Stimulated activated CD4-positive, alpha-beta T cell treated with anti-CD3 and anti-CD28 coated beads, Interleukin-12 subunit alpha, Interleukin-12 subunit beta, amount 100 ng/mL, for 24 hours (primary cell): ENCODE data around the gene NTM.
"Not testable (repeated sequence)": the region's sequence is repeated elsewhere in the genome, so short reads cannot be mapped to it uniquely, and the experiment has no call there.

Experiments
- DNase-seq, 2 experiments: peaks; one replicate each; pipeline ENCODE4 v3.0.0-alpha.2; 2020; ENCODE audit warnings: low read depth in 2 of 2

Gene NTM

GRCh38 chr11:131893988-131894387 is 523.6 kb downstream of the NTM start:
- DNase-seq: no peak

DNA sequence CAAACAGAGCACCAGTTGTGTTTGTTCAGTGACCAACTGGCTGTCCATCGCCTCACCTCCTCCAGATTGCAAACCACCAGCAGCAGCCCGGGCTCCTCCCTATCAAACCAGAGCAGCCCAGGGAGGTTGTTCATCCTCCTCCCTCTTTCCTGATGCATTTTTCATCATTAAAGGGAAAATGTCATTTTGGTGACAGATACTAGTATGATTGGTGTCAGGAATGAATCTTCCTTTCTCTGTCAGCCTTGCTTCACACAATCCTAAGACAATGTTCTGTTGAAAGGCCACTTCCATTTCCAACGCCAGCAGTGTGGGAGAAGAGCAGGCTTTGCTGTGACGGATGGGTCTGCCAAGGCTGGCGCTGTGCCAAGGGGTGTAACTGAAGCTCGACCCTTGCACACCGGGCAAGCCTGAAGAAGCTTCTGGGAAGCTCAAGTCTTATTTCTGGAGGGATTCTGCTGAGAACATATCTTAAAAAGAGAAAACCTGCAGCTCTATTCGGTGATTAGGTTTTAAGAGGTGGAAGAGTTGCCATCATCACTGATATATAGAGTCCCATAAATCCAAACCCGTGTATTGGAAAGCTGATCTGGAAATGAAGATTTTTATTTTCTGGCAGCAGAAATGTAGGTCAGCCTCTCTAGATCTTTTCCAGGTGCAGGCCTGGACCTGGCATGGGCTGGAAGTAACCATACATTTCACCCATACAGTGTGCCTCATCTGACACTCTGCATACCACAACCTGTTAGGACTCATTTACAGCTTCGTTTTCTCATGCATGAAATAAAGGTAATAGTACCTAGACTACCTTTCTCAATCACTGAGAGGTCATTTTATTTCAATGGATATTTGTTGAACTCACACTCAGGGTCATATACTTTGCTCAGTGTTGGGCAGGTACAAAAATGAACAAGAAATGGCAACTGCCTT is 524.5 kb downstream of the NTM start:
- no peak for DNase-seq

GRCh38 chr11:131895865-131896264 is 525.5 kb downstream of the NTM start:
- no peak for DNase-seq

GRCh38 chr11:131896978-131897615 is 526.7 kb downstream of the NTM start:
- no peak for DNase-seq

- DNase-seq: no peak
Observed at GRCh38 chr11:131897956-131898355, 527.5 kb downstream of the NTM start.

DNA sequence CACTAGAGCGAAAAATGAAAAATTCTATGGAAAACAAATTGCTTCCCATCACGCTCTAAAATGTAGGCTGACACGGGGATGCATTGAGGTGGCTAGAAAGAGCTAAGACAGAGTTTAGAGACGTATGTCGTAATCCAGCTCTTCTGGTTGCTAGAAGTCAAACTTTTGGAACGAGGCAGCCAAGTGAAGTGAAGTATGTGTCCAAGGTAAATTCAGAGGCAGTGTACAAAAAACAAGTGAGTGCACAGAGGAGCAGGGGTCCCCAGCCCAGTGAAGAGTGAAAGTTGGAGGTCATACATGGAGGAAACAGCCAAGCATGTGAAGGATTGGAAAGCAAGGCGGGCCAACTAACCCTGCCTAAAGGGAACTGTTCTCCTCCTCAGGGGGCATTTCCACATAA is 528.5 kb downstream of the NTM start:
- DNase-seq: no peak

DNA sequence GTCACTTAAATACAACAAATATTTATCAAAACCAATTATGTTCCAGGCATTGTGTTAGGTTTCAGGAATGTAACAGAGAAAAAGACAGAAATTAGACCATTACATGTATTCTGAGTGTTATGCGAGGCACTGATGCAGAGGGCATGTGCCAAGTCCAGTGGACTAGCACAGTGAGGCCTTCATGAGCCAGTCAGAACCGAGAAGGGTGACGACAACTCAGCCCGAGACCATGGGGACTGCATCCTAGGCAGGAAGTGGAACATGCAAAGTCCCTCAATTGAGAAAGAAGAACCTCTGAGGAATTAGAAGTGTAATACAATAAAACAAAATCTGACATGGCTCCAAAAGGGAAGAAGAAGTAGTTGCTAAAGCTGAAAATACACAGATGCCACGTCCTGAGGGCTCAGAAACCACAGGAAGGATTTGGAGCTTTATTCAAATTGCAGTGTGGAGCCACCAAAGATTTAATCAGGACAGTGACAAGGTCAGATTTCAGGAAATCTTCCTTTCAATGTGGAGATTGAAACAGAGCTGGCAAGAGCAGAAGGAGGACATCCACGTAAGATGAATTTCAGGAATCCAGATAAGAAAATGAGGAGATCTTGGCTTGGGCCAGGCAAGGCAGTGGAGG is 529.6 kb downstream of the NTM start:
- DNase-seq: no peak

GRCh38 chr11:131902421-131902820 is 532.0 kb downstream of the NTM start:
- DNase-seq: no peak

DNA sequence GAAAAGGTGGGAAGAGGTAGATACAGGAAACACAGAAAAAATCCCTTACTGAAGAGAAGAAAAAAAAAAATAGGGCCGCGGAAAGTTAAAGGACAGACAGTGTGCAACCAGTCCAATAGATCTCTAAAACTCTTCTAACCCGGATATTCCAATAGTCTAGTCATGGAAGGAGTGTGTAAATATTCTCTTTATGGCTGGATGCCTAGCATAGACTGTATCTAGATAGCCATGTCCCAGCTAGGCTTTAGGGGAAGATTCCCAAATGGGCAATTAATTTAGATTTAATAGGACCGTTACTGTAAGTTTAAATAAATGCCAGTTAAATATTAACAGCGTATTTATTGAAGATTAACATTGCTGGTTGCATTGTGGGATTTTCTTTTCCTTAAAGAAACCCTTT is 532.7 kb downstream of the NTM start:
- DNase-seq: no peak

- DNase-seq: no peak
Observed at GRCh38 chr11:131904756-131905155, 534.3 kb downstream of the NTM start.

DNA sequence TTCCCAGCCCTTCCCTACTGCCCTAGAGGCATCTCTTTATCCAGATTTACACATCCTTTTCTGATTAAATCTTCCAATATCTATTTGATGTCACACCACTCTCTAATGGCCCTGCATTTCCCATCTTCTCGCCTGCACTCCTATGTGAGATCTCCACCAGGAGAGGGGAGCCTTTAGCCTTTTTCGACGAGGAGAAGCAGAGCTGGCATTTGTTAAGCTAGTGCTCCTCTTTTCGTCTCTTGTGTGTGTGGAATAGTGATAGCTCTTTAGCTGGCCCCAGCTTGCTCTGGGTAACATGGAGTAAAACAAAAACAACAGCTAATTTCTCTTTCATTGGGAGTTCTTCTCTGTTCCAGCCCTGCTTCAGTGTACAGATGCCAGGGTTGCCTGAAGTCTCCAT is 536.5 kb downstream of the NTM start:
- no peak for DNase-seq

DNA sequence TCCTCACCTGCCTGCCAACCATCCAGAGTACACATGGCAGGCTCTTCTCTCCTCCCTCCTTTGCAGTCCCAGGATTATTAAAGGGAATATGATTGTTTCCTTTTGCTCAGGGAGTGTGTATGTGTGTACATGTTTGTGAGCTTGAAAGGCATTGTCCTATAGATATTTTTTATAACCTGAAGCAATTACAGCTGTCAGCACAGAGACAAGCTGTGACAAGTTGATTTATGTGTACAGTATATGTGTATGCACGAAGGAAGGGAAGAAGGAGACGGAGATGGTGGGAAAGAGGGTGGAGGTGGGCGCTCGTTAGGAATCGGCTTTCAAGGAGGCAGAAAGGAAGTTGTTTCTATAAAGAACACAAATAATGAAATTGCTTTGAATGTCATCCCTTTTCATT is 537.0 kb downstream of the NTM start:
- no peak for DNase-seq

GRCh38 chr11:131908316-131908715 is 537.9 kb downstream of the NTM start:
- no peak for DNase-seq

DNA sequence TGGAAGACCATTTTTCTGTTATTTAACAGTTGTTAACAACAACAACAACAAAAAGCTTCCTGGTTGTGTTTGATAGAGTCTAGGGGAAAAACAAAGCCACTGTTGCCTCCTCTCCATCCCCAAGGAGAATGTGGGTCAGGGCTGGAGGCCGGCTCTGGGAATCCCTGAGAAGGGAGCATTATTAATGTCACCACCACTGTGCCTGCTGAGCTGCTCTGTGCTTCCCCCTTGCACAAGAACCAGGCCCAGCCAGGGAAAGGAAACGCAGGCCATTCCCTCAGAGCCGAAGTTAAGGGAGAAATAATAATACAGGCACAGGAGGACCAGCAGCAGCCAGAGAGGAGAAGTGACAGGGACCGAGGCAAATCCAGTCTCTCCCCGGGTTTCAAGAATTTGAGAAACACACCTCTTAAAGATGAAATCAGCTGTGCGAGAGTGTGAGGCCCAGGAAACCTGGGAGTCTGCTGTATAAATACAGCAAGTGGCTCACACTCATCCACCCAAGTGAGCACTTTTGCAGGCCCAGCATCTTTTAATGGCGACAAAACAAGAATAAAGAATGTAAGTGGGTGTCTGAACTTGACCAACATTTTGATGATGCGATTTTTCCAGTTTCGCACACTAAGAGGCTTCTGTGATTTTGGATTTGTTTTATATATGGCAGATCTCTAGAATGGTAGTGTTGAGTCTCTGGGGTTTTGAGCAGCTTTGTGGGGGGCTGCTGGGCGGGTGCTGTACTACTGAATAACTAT is 539.2 kb downstream of the NTM start:
- DNase-seq: no peak

DNA sequence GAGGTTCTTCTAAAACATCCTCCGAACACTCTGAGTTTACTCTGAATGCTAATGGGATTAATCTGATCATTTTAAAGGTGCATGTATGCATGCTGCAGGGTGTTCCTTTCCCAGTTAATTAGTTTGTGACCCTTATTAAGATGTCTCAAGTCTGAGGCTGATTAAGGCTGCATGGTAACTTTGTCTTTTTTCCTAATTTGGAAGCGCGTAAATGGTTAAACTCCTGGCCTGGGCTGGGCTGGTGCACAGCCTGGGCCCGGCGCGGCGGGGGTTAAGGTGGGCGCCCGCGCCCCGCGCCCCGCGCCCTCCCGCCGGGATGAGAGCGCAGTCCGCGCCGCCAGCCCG is 539.7 kb downstream of the NTM start:
- no peak for DNase-seq

DNA sequence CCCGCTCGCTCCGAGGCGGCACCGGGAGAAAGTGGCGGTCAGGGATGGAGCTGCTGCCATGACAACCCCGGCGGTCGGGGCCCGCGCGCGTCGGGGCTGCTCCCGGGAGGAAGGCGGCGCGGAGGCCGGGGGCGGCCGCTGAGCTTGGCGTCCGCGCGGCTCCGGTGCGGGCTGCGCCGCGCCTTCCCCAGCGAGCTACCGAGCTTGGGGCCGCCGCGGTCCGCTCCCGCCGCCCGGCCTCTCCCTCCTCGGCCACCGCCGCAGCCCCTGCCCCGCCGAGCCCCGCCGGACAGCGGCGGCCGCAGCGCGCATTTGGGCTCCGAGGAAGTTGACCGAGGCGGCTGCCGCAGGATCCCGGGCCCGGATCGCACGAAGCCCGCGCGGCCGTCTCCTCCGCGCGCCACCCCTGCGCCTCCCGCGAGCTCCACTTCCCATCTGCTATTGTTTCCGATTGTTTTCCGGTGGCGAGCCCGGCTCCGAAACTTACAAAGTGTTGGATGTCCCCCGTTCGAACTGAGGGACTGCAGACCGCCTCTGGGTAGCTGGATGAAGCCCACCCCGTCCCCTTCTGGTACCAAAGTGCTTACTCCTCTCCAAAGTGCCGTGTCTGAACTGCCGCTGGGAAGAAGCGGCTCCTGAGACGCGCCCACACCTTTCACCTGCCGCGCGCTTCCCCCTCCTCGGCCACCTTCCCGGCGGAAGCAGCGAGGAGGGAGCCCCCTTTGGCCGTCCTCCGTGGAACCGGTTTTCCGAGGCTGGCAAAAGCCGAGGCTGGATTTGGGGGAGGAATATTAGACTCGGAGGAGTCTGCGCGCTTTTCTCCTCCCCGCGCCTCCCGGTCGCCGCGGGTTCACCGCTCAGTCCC is 540.3 kb downstream of the NTM start:
- DNase-seq: no peak

DNA sequence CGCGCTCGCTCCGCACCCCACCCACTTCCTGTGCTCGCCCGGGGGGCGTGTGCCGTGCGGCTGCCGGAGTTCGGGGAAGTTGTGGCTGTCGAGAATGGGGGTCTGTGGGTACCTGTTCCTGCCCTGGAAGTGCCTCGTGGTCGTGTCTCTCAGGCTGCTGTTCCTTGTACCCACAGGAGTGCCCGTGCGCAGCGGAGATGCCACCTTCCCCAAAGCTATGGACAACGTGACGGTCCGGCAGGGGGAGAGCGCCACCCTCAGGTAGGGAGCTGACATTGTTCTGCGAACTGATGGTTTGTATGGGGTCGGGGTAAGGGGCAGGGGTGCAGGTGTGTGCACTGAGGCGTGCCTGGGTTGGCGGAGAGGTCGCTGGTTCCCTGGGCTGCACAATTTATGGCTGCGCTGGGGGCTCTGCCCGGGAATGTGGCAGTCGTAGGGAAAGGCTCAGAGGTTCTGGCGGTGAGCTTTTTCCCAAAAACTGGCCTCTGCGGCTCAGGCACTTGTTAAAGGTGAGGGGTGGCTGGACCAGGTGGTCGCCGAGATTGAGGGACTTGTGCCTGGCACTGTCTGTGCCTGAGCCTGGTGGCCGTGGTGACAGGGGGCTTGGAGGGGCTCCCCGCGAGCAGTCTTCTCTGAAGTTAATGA is 541.1 kb downstream of the NTM start:
- DNase-seq: not testable (repeated sequence)

- no peak for DNase-seq
Observed at GRCh38 chr11:131912134-131912533, 541.7 kb downstream of the NTM start.

GRCh38 chr11:131913267-131913666 is 542.9 kb downstream of the NTM start:
- DNase-seq: no peak

GRCh38 chr11:131914361-131914774 is 544.0 kb downstream of the NTM start:
- no peak for DNase-seq

DNA sequence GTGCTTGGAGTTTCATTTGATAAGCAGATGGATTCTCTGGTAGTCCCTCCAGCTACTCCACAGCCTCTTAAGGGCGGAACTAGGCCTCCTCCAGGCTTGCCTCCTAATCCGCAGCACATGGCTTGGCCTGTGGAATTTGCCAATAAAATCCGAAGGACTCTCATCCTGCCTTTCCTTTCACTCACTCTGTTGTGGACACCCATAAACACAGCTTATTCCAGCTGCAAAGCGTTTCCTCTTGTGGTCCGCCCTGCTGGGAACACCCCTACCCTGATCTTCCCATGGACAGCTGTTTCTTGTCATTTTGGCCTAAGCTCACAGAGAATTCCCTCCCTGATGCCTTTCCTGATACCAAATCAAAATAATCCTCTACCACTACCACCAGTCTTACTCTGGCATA is 546.2 kb downstream of the NTM start:
- DNase-seq: no peak
